ENCODE data around the gene SLC6A11. TPM values are rescaled to one million over a fixed set of nuclear protein-coding genes. Genes with fewer than 3 reads are reported as not detected.

SLC6A11 gene
- total RNA-seq, 1 donor from 2014 or later: 0.25 TPM

DNA sequence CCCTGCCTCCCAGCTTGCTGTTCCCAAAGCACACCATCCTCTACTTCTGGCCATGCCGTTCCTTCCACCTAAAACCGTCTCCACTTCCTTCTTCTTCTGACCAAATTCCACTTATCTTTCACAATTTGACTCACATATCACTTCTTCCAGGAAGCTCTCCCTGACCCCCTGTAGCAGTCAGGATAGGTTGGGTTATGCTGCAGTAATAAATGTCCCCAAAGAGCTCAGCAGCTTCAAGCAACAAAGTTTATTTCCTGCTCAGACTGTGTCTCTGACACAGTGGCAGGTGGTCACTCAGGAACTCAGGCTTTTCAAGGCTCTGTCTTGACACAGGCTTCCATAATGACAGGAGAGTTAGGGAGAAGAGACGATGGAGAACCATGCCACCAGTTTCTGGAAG, 27.4 kb downstream of the SLC6A11 start:
- no peak overlapping the region for H3K27ac ChIP-seq
- TF ChIP-seq, protein P1, sequence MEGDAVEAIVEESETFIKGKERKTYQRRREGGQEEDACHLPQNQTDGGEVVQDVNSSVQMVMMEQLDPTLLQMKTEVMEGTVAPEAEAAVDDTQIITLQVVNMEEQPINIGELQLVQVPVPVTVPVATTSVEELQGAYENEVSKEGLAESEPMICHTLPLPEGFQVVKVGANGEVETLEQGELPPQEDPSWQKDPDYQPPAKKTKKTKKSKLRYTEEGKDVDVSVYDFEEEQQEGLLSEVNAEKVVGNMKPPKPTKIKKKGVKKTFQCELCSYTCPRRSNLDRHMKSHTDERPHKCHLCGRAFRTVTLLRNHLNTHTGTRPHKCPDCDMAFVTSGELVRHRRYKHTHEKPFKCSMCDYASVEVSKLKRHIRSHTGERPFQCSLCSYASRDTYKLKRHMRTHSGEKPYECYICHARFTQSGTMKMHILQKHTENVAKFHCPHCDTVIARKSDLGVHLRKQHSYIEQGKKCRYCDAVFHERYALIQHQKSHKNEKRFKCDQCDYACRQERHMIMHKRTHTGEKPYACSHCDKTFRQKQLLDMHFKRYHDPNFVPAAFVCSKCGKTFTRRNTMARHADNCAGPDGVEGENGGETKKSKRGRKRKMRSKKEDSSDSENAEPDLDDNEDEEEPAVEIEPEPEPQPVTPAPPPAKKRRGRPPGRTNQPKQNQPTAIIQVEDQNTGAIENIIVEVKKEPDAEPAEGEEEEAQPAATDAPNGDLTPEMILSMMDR (IDR thresholded peaks at IDR 0.05): no peak
- TF ChIP-seq POLR2A (IDR thresholded peaks at IDR 0.05) (no peak), POLR2AphosphoS5 (IDR thresholded peaks at IDR 0.05; ENCODE audit: insufficient read depth in 1 of 2, low read depth in 1 of 2) (no peak)

DNA sequence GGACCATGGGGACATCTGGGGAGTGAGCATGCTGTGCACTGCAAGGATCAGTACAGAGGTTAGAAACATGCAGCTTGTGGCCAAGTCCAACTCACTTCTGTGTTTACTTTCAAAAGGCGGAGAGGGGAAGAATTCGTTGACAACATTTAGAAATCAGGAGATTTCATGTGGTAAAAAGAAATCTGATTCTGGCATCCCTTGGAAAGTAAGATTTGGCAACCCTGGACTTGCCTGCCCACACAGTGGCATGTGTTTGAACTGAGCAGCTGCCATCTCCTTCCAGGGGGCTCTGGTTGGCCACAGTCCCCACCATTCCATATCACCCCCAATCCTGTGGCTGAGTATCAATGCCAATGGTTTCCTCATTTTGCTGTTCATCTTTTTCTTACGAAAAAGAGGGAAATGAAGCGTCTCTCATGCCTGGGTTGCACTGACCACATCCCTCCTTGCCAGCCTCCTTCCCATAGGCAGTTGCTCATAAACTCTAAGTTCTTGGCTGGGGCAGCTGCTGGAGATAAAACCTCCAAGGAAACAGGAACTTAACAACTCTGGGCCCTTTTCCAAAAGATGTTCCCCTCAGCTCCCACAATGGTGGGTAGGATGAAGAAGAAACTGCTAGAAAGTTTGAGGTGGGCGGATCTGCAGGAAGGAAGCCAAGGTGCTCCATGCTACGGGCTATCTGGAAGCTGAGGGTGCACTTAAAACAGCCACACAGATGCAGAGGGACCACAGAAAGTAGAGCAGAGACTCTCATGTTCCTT, 29.2 kb downstream of the SLC6A11 start:
- Histone ChIP-seq H3K4me1 (peaks cover 6% of the 10 kb centered on the region), H3K27ac (no peak overlapping the region), H3K4me3 (no peak overlapping the region), H3K36me3 (no peaks in the 10 kb centered on the region), H3K27me3 (no peaks in the 10 kb centered on the region), H3K9me3 (no peaks in the 10 kb centered on the region)
- TF ChIP-seq POLR2A (IDR thresholded peaks at IDR 0.05): no peak
- TF ChIP-seq, protein P1 (IDR thresholded peaks at IDR 0.05): no peak
- TF ChIP-seq POLR2AphosphoS5 (IDR thresholded peaks at IDR 0.05; ENCODE audit: insufficient read depth in 1 of 2, low read depth in 1 of 2): no peak
- no peak for DNase-seq (ENCODE audit: extremely low spot score in 2 of 2)
- intact Hi-C loops (cut with DNase I): no loop called here

More for the DNA sequence above, 27.4 kb downstream of the SLC6A11 start:
- no peak for DNase-seq (ENCODE audit: extremely low spot score in 2 of 2)
- Histone ChIP-seq H3K36me3 (no peaks in the 10 kb centered on the region), H3K9me3 (no peaks in the 10 kb centered on the region), H3K4me1 (peaks cover 6% of the 10 kb centered on the region), H3K4me3 (no peak overlapping the region), H3K27me3 (no peaks in the 10 kb centered on the region)
- intact Hi-C loops (cut with DNase I): no loop called here

DNA sequence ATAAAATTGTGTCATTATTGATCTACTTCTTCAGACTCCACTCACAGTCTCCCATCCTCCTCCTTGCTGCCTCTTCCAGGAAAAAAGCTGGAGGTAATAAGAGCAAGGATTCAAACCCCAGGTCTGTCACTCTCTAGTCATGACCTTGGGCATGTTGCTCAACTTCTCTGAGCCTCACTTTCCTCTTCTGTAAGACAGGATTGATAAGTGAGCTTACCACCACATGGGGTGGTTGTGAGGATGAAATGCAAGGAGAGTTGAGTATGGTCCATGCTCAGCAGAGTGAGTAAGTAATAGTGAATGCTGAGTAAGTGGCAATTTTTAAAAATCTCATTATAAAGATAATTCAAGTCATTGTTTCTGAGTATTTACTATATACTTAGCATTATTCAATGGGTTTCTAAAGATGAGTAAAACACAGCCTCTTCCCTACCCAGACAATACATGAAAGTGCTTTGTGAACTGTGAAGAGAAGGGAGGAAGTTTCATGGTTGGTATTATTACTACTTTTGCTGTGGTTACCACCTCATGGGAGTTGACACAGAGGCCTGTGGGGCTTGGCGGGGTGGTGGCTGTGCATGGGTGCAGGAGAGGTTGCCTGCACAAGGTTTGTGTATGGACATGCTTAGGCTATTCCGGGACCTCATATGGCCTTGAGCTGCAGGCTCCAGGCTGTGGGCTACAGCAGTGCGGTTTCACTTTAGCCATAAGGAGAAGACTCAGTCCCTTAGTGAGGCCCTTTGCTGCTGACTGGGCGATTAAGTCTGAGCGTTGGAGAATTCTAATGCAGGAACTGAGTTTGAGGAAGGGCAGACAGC, 30.0 kb downstream of the SLC6A11 start:
- H3K9me3 ChIP-seq: no peaks in the 10 kb centered on the region
- no peaks in the 10 kb centered on the region for H3K36me3 ChIP-seq
- H3K27me3 ChIP-seq: no peaks in the 10 kb centered on the region
- peaks cover 6% of the 10 kb centered on the region for H3K4me1 ChIP-seq
- intact Hi-C loops (cut with DNase I): no loop called here
- H3K27ac ChIP-seq: no peak overlapping the region
- DNase-seq (ENCODE audit: extremely low spot score in 2 of 2): no peak
- H3K4me3 ChIP-seq: no peak overlapping the region
- no peak for TF ChIP-seq POLR2AphosphoS5 (IDR thresholded peaks at IDR 0.05; ENCODE audit: insufficient read depth in 1 of 2, low read depth in 1 of 2)
- TF ChIP-seq, protein P1 (IDR thresholded peaks at IDR 0.05): no peak
- TF ChIP-seq POLR2A (IDR thresholded peaks at IDR 0.05): no peak

DNA sequence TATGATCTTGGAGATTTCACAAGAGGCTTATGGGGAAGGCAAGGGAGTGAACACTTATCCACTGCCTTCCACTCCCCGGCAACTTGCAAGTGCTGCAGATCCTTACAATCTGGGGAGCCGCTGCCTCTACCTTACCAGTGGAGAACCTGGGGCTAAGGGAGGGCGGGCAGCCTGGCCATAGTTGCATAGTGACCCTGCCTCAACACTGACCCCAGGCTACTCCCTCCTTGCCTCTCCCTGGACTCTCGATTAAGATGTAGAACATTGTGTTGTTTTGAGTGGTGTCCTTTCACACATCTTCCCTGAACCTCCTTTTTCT, 30.6 kb downstream of the SLC6A11 start:
- Histone ChIP-seq H3K27ac (no peak overlapping the region), H3K9me3 (no peaks in the 10 kb centered on the region), H3K27me3 (no peaks in the 10 kb centered on the region), H3K4me1 (peaks cover 6% of the 10 kb centered on the region), H3K36me3 (no peaks in the 10 kb centered on the region), H3K4me3 (no peak overlapping the region)
- TF ChIP-seq POLR2AphosphoS5 (IDR thresholded peaks at IDR 0.05; ENCODE audit: insufficient read depth in 1 of 2, low read depth in 1 of 2) (no peak), POLR2A (IDR thresholded peaks at IDR 0.05) (no peak)
- TF ChIP-seq, protein P1 (IDR thresholded peaks at IDR 0.05): no peak
- intact Hi-C loops (cut with DNase I): no loop called here
- DNase-seq (ENCODE audit: extremely low spot score in 2 of 2): no peak

DNA sequence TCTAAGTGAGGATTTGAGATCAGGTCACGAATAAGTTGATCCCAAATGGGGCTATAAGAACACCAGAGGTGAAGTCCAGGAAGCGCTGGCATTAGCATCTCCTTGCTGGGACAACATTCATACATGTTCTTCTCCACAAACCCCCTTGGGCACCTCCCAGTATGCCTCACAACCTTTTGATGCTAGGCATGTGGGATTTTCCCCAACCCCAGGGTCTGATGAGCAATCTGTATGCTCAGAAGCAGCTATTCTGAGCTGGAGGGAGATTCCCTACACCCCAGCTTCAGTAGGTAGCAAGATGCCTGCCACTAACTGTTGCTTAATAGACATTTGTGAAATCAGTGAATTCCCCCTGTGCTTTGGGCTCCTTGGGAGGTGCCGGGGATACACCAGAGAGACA, 32.2 kb downstream of the SLC6A11 start:
- H3K27ac ChIP-seq: no peak overlapping the region
- intact Hi-C loops (cut with DNase I): no loop called here

More for the DNA sequence above, 32.2 kb downstream of the SLC6A11 start:
- no peak for TF ChIP-seq POLR2AphosphoS5 (IDR thresholded peaks at IDR 0.05; ENCODE audit: insufficient read depth in 1 of 2, low read depth in 1 of 2)
- no peak for TF ChIP-seq POLR2A (IDR thresholded peaks at IDR 0.05)
- TF ChIP-seq, protein P1 (IDR thresholded peaks at IDR 0.05): no peak
- Histone ChIP-seq H3K9me3 (no peaks in the 10 kb centered on the region), H3K4me3 (no peak overlapping the region), H3K4me1 (peaks cover 6% of the 10 kb centered on the region), H3K27me3 (no peaks in the 10 kb centered on the region), H3K36me3 (no peaks in the 10 kb centered on the region)
- DNase-seq (ENCODE audit: extremely low spot score in 2 of 2): no peak
